CMK (cell line): ENCODE results near the gene MYH3.

Experiments used
- DNase-seq: peaks from one replicate; pipeline ENCODE4 v3.0.0-alpha.2; 2010; ENCODE audit warnings: low read depth

The MYH3 gene

DNA sequence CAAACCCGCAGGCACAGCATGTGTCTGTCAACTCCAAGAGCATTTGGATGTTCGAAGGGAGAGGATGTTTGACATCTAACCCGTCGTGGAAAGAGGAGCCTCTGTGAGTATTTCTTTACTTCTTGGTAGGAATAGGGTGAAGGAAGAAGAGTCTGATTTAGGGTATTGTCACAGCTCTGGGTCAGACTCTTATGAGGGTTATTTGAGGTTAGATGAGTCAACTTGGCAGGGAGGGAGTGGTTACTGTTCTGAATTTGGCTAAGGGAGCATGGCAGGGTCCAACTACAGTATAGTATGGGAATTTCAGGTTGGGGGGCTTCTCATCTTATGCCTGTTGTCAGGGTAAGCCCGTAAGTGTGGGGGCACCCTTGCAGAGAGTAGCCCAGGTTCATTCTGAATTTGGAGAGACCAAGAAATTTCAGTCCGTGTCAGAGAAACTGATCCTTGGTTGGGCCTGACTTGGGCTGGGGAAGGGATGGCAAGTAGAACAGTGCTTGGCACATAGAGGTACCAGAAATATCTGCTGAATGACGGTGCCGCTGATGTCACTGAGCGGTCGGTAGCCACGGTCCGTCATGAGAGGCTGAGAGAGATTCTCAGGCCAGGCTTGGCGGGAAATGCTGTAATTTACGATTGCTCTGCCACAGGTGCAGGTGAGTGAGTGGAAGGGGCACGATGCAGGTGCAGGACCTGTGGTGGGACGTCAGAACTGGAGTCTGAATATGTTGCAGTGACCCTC is 43.2 kb downstream of the MYH3 start:
- DNase-seq = no peak

DNA sequence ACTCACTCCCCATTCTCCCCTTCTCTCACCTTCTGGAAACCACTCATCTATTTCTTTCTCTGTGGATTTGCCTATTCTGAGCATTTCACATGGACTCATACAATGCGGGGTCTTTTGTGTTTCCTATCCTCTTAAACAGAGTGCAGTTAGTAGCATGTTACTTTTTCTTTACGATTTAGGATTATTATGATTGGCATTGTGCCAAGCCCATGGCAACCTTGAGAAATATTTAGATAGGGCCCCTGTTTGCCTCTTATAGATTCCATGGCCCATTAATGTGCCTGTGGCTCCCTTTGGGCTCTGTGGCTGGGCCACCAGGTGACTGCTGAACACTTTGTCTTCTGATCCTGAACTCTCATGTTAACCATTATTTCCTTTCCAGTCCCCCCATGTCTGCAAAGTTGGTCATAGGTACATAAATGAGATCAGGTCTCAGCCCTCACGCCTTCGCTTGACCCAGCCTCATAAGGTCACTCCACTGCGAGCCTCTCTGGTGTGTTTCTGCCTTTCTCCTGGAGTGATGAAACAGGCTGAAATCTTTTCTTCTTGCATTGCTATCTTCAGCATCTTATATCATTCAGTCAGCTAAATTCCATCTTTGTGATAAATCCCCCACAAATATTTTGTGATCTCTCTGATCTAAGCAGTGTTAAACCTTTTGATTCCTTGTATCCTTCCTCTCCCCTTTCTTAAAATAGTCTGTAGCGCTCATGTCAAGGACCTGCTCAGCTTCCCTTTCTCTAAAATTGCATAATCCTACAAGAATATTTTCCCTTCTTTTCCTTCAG is 44.0 kb downstream of the MYH3 start:
- no peak for DNase-seq

DNA sequence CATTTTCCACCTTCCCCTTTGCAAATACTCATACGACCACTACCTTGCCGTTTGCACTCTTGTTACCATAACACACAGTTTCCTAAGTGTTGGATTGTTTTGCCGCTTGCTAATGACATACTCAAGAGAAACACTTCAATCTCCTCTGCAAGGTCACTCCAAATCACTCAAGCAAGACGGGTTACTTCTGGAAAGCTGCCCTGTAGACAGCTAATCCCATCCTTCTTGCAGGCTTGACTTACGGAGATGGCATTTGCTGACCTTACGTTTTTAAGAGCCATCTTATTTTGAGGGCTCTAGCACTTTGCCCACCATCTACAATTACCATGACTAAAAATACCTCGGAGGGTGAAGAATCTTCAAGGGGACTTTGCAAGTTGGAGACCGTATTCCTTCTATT is 46.2 kb downstream of the MYH3 start:
- no peak for DNase-seq

DNA sequence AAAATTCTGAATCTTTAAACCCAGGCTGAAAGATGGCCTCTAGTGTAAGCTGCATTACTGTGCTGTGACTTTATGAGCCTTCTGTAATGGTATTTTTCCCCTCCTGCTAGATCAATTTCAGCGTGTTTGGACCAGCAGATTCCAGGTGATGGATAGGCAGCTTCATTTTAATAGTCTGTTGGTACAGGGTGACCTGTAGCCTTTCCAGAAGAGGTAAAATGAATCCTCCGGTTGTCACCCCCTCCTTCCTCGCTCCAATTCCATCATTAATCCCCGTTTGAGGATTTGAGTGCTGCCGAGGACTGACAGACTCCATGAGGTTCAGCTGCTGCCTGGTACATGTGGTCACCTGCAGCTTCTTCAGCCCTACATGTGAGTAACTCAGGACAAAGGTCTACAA is 48.9 kb downstream of the MYH3 start:
- no peak for DNase-seq

DNA sequence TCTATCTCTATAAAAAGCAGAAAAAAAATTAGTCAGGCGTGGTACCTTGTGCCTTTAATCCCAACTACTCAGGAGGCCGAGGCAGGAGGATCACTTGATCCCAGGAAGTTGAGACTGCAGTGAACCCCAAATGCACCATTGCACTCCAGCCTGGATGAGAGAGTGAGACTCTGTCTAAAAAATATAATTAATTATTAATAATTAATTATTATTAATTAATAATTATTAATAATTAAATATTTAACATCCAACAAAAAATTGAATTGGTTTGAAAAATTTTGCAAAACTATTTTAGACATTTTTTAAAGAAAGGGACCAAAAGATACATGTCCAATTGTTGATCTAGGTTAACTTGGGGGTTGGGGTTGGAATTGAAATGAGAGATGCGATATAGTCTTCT is 51.0 kb downstream of the MYH3 start:
- no peak for DNase-seq

DNA sequence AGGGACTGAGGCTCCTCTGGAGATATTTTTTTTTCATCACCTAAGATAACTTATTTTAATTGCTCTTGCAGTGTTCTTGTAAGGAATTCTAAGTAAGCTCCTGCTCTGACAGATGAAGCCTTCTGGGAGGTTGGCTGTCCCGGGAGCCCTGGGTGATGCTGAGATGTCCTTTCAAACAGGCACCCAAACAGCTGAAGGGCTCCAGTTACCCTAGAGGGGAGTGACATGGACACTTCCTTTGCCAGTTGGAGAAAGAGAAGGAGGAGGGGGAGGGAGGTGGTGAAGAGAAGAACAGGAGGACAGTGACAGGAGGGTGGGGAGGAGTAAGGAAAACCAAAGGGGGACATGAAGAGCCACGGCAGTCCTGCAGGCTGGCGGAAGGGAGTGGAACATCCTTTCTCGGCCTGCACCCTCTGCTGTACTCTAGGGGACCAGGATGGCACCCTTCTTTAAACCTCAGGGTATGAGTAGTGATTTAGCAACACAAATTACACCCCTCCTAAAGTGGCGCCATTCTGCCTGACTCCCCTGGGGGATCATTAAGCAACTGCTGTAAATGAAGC is 51.8 kb downstream of the MYH3 start:
- DNase-seq = no peak

DNA sequence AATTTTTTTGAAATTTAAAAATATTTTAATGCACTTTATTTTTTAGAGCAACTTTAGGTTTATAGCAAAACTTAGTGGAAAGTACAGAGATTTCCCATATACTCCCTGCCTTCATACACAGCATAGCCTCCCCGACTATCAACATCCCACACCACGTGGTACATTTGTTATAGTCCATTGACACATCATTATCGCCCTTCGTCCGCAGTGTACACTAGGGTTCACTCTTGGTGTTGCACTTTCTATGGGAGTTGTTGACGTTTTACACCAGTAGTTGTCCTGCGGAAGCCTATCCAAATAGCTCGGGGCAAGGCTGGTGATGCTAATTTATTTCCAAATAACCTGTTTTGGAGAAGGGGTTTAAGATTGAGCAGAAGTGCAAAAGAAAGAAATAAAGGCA is 52.6 kb downstream of the MYH3 start:
- no peak for DNase-seq

DNA sequence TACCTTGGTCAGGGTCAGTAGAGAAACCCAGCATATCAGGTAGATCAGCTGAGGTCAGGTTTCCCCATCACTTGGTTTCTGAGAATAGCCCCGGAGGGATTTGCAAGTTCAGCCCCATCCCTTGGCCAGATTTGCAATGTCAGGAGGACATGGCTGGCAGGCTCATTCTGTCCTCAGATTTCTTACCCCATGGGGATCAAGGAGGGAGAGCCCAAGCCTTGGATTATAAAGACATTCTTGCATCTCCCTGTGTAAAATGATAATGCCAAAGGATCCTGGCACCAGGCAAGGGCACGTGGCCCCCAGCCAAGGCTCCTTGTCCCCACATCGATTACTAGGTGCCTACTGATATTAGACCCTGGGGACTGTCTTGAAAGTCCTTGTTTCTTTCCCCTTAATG is 53.2 kb downstream of the MYH3 start:
- no peak for DNase-seq

DNA sequence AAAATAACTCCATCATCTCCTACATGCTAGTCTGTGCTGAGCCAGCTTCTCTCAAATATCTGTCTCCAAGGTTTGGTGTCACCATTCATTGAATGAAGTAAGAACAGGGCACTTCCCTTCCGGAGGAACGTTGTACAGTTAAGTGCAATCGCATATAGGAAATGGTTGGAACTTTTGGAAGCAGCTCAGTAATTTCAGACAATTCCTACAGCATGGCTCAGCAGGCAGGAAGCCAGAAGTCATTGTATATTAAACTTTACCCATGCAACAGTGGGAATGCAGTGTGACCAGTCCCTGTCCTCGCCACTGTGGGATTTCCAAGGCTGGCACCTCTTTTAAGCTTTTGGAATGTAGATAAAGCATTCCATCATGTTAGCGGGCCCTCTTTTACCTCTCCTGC is 56.5 kb downstream of the MYH3 start:
- DNase-seq = no peak

DNA sequence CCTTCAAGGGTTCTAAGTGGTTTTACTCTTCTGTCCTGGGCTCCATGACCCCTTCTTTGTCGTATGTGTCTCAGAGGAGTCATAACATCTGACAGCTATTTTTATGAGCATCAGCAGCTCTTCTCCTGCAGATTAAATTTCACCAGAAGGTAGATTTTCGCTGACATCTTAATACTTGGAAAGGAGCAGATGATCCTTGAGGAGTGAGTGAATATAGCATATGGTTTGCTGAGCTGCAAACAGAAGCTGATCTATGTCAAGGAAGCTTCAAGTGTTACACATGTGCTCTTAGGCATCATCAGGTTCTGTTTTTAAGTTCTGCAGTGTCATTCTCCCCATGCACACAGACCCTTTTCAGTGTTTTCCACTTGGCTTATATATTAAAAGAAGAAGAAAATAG is 58.5 kb downstream of the MYH3 start:
- DNase-seq = no peak

DNA sequence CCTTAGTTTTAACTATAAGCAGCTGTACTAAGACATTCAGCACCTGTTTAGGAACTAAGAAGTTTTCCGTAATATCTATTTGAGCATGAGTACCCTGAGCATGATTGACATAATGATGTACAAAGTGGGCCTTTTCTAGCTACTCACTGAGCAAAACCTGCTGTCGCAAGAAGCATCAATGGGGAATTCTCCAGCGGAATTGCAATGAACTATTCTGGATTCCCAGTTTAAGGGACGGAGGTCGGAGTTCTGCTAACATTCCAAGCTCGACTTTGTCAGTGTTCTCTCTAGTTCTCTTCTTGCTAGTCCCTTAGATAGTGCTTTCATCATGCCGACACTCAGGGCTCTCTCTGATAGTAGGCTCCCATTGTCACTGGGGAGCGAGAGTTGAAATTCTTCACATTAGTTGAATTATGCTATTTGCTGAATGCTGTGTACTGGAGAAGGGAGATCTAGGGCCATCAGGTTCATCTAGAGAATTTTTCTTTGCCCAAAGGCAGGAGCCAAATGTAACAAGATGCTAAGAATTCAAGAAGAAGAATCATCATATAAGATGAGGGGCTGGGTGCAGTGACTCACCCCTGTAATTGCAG is 67.5 kb downstream of the MYH3 start:
- DNase-seq = no peak

DNA sequence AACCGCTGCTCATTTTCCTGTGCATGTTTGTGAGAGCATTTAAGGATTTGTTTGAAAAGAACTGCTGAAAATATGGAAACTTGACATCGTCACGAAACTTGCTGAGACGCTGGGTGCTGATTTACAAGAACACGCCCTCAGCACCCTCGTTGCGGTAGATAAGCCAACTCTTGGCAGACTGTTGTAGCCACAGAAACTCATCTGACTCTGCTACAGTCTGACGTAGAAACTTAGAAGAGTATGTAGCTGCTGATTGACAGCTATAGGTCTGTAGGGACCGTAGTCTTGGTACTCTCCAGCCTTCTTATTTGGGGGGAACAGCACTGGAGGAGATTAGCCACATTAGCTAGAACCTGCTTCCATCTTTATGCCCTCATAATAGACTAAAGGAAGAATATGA is 71.6 kb downstream of the MYH3 start:
- no peak for DNase-seq

DNA sequence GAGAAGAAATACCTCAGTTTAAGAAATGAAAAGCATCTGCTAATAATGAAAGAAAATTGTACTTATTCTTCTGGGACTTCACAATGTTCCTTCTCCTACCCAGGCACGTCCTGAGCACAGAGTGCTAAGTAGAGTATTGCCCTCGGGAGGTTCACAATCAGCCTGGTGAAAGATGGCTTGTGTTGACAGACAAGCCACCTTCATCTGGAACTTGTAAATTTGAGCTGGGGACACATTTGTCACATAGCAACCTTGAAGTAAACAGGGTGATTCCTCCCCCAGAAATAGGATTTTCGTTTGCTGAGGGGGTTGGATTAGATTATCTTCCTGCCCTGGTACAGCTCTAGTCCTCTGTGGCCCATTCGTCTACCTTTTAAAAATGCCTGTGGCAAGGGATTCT is 73.3 kb downstream of the MYH3 start:
- DNase-seq = no peak

DNA sequence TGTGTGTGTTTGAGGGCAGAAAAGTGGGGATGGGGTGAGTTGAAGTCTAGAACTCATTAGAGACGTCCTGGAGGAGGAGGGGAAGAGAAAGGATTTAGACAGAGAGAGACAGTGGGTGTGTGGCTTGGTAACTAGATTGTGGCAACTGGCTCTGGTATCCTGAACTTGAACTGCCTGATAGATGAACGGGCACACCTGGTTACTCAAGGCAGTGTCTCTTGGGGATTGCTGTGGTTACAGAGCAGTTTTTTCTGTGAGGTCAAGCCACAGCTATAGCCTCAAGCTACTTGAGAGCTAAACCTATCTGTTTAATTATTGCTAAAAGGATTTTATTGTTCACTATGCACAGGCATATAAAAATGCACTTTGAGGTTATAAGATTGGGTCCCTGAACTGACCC is 77.8 kb downstream of the MYH3 start:
- no peak for DNase-seq
